GM19035 (cell line): ENCODE measurements around the gene AGAP2.
"Not testable (repeated sequence)": the region's sequence is repeated elsewhere in the genome, so short reads cannot be mapped to it uniquely, and the experiment has no call there.

Experiments
- ATAC-seq: cut with Tn5 transposase; IDR thresholded peaks from one replicate; pipeline ENCODE4 v1.9.1; 2021; ENCODE audit not compliant: unreplicated experiment

Gene AGAP2

GRCh38 chr12:57707250-57707649 is 31.3 kb downstream of the AGAP2 start:
- ATAC-seq = no peak

GRCh38 chr12:57700317-57700716 is 38.2 kb downstream of the AGAP2 start:
- ATAC-seq = no peak

- no peak for ATAC-seq
Observed at GRCh38 chr12:57698414-57698813, 40.1 kb downstream of the AGAP2 start.

GRCh38 chr12:57697076-57697475 is 41.5 kb downstream of the AGAP2 start:
- no peak for ATAC-seq

- ATAC-seq = no peak
Observed at GRCh38 chr12:57695770-57696432, 42.6 kb downstream of the AGAP2 start.

GRCh38 chr12:57694459-57695019 is 44.0 kb downstream of the AGAP2 start:
- no peak for ATAC-seq

- peak; percentile 98 for ATAC-seq
Observed at GRCh38 chr12:57693659-57694458, 44.7 kb downstream of the AGAP2 start, which contains the start of gene OS9. TSS of gene OS9 (plus strand) at chr12:57694132. CDS start at chr12:57694162, 30 bp downstream.

- ATAC-seq = no peak
Observed at GRCh38 chr12:57693317-57693658, 45.3 kb downstream of the AGAP2 start.

GRCh38 chr12:57692500-57692899 is 46.0 kb downstream of the AGAP2 start:
- no peak for ATAC-seq

- no peak for ATAC-seq
Observed at GRCh38 chr12:57688931-57689330, 49.6 kb downstream of the AGAP2 start.

- no peak for ATAC-seq
Observed at GRCh38 chr12:57687862-57688261, 50.7 kb downstream of the AGAP2 start.

GRCh38 chr12:57679697-57680096 is 58.8 kb downstream of the AGAP2 start:
- ATAC-seq = no peak

GRCh38 chr12:57677947-57678346 is 60.6 kb downstream of the AGAP2 start:
- ATAC-seq = not testable (repeated sequence)

GRCh38 chr12:57674691-57675090 is 63.9 kb downstream of the AGAP2 start:
- ATAC-seq = no peak
